Measurements from ENCODE around the gene SIPA1L3. TPM values are rescaled to one million over a fixed set of nuclear protein-coding genes. Genes with fewer than 3 reads are reported as not detected.
A peak's percentile ranks its signal among the peaks of the same experiment; 100 is the strongest.

The SIPA1L3 gene
- total and polyA plus RNA-seq, 2 experiments from 2014 or later: 13.7 to 23.3 TPM

DNA sequence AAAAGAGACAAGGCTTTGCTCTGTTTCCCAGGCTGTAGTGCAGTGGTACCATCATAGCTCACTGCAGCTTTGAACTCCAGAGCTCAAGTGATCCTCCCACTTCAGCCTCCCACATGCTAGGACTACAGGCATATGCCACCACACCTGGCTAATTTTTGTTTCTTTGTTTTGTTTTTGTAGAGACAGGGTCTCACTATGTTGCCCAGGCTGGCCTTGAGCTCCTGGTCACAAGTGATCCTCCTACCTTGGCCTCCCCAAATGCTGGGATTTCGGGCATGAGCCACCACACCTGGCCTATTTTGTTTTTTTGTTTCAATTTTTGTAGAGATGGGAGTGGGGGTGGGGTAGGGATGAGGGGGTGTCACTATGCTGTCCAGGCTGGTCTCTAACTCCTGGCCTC lies 7.6 kb upstream of the SIPA1L3 start:
- Histone ChIP-seq H3K27me3 (no peaks in the 10 kb centered on the region), H3K4me3 (no peak overlapping the region), H3K9me2 (replicated peaks; ENCODE audit: insufficient read depth) (no peaks in the 10 kb centered on the region), H4K20me1 (ENCODE audit: insufficient read depth, poor library complexity, severe bottlenecking) (no peaks in the 10 kb centered on the region), H3K36me3 (replicated peaks; ENCODE audit: insufficient read depth, low read depth) (no peaks in the 10 kb centered on the region), H3K79me2 (no peaks in the 10 kb centered on the region), H3K9me3 (ENCODE audit: low read depth) (no peaks in the 10 kb centered on the region), H3K27ac (no peak overlapping the region), H3K4me2 (no peak overlapping the region), H2AFZ (no peak overlapping the region), H3K4me1 (ENCODE audit: insufficient read depth) (no peaks in the 10 kb centered on the region)
- 89% methylated on average over 1 of the region's 1 CpG for WGBS (ENCODE audit: low lambda C conversion rate, missing lambda C conversion rate)
- TF ChIP-seq EZH2phosphoT487 (IDR thresholded peaks at IDR 0.05; ENCODE audit: low read depth, severe bottlenecking, unreplicated experiment) (no peak), EZH2 (IDR thresholded peaks at IDR 0.05; ENCODE audit: borderline replicate concordance) (no peak)
- TF ChIP-seq, protein P1, sequence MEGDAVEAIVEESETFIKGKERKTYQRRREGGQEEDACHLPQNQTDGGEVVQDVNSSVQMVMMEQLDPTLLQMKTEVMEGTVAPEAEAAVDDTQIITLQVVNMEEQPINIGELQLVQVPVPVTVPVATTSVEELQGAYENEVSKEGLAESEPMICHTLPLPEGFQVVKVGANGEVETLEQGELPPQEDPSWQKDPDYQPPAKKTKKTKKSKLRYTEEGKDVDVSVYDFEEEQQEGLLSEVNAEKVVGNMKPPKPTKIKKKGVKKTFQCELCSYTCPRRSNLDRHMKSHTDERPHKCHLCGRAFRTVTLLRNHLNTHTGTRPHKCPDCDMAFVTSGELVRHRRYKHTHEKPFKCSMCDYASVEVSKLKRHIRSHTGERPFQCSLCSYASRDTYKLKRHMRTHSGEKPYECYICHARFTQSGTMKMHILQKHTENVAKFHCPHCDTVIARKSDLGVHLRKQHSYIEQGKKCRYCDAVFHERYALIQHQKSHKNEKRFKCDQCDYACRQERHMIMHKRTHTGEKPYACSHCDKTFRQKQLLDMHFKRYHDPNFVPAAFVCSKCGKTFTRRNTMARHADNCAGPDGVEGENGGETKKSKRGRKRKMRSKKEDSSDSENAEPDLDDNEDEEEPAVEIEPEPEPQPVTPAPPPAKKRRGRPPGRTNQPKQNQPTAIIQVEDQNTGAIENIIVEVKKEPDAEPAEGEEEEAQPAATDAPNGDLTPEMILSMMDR (IDR thresholded peaks at IDR 0.05; ENCODE audit: poor library complexity): no peak
- DNase-seq (ENCODE audit: low spot score): no peak

DNA sequence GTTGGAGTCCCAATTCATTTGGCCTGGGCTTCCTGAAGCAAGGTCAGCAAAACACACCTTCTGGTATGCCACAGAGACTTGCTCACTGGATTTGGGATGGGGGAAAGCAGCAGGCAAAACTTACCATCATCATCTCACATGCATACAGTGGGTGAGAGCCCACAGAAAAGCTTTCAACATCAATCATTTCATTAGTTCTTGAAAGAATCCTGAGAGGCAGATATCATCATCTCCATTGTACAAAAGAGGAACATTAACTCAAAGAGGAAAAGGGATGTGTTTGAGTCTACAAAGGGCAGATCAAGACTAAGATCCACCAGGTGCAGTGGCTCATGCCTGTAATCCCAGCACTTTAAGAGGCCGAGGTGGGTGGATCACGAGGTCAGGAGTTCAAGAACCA lies 7.0 kb upstream of the SIPA1L3 start:
- no peaks in the 10 kb centered on the region for H3K9me3 ChIP-seq (ENCODE audit: low read depth)
- no peak for DNase-seq (ENCODE audit: low spot score)
- H3K9me2 ChIP-seq (replicated peaks; ENCODE audit: insufficient read depth): no peaks in the 10 kb centered on the region
- no peaks in the 10 kb centered on the region for H4K20me1 ChIP-seq (ENCODE audit: insufficient read depth, poor library complexity, severe bottlenecking)
- no peaks in the 10 kb centered on the region for H3K4me1 ChIP-seq (ENCODE audit: insufficient read depth)
- no peaks in the 10 kb centered on the region for H3K79me2 ChIP-seq
- H3K27ac ChIP-seq: no peak overlapping the region
- H3K27me3 ChIP-seq: no peaks in the 10 kb centered on the region
- H3K36me3 ChIP-seq (replicated peaks; ENCODE audit: insufficient read depth, low read depth): no peaks in the 10 kb centered on the region
- WGBS (ENCODE audit: low lambda C conversion rate, missing lambda C conversion rate): 67% methylated on average over 2 of the region's 2 CpGs
- no peak overlapping the region for H3K4me3 ChIP-seq
- TF ChIP-seq EZH2phosphoT487 (IDR thresholded peaks at IDR 0.05; ENCODE audit: low read depth, severe bottlenecking, unreplicated experiment) (no peak), EZH2 (IDR thresholded peaks at IDR 0.05; ENCODE audit: borderline replicate concordance) (no peak)
- TF ChIP-seq, protein P1 (IDR thresholded peaks at IDR 0.05; ENCODE audit: poor library complexity): no peak
- H3K4me2 ChIP-seq: no peak overlapping the region
- no peak overlapping the region for H2AFZ ChIP-seq

DNA sequence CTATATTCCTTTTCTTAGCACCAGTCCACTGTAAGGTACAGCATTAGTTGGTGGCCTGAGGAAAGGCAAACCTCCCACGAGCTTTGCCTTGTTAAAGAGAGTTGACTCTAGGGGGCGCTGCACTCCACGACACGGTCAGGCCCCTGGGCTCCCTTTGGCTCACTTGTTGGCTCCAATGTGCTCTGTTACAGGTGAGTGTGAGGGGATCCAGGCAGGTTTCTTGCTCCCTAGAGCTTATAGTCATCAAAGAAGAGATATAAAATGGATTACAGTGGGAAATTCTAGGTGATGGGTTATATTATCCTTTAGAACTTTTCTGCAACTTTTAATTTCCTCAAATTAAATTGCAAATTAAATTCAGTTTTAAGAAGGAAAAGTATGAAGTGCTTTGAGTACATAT lies 4.3 kb upstream of the SIPA1L3 start:
- H3K27ac ChIP-seq: no peak overlapping the region
- H3K79me2 ChIP-seq: peaks cover 3% of the 10 kb centered on the region
- H3K9me3 ChIP-seq (ENCODE audit: low read depth): no peaks in the 10 kb centered on the region
- no peaks in the 10 kb centered on the region for H3K9me2 ChIP-seq (replicated peaks; ENCODE audit: insufficient read depth)
- WGBS (ENCODE audit: low lambda C conversion rate, missing lambda C conversion rate): 3% methylated on average over 4 of the region's 4 CpGs
- TF ChIP-seq, protein P1 (IDR thresholded peaks at IDR 0.05; ENCODE audit: poor library complexity): peak; percentile 82
- no peak for TF ChIP-seq EZH2 (IDR thresholded peaks at IDR 0.05; ENCODE audit: borderline replicate concordance)
- H2AFZ ChIP-seq: no peak overlapping the region
- H3K4me3 ChIP-seq: no peak overlapping the region
- H4K20me1 ChIP-seq (ENCODE audit: insufficient read depth, poor library complexity, severe bottlenecking): no peaks in the 10 kb centered on the region
- H3K4me1 ChIP-seq (ENCODE audit: insufficient read depth): no peaks in the 10 kb centered on the region
- no peaks in the 10 kb centered on the region for H3K27me3 ChIP-seq
- no peaks in the 10 kb centered on the region for H3K36me3 ChIP-seq (replicated peaks; ENCODE audit: insufficient read depth, low read depth)
- H3K4me2 ChIP-seq: no peak overlapping the region
- DNase-seq (ENCODE audit: low spot score): peak; percentile 93

DNA sequence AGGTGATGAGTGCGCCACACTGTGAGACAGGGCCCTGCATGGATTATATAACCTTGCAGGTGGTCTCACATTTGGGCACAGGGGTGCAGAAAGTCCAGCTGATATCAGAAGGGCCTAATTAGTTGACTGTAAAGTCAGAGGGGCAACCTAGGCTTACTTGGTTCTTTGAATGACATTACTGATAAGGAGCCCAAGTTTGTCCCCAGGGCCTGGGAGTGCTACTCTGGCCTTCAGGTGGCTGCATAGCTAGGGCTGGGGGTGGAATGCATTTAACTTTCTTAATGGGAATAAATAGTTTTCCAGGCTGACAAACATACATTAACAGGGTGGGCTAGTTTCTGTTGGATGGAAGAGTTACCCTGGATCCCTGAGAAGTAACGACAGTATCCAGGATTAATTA lies 3.9 kb upstream of the SIPA1L3 start:
- H3K9me2 ChIP-seq (replicated peaks; ENCODE audit: insufficient read depth): no peaks in the 10 kb centered on the region
- no peaks in the 10 kb centered on the region for H4K20me1 ChIP-seq (ENCODE audit: insufficient read depth, poor library complexity, severe bottlenecking)
- H3K36me3 ChIP-seq (replicated peaks; ENCODE audit: insufficient read depth, low read depth): no peaks in the 10 kb centered on the region
- H3K4me1 ChIP-seq (ENCODE audit: insufficient read depth): no peaks in the 10 kb centered on the region
- TF ChIP-seq, protein P1 (IDR thresholded peaks at IDR 0.05; ENCODE audit: poor library complexity): no peak
- TF ChIP-seq EZH2 (IDR thresholded peaks at IDR 0.05; ENCODE audit: borderline replicate concordance): no peak
- TF ChIP-seq EZH2phosphoT487 (IDR thresholded peaks at IDR 0.05; ENCODE audit: low read depth, severe bottlenecking, unreplicated experiment): no peak
- peaks cover 7% of the 10 kb centered on the region for H3K79me2 ChIP-seq
- 75% methylated on average over 2 of the region's 2 CpGs for WGBS (ENCODE audit: low lambda C conversion rate, missing lambda C conversion rate)
- DNase-seq (ENCODE audit: low spot score): no peak
- no peak overlapping the region for H3K4me2 ChIP-seq
- no peak overlapping the region for H3K4me3 ChIP-seq
- no peak overlapping the region for H2AFZ ChIP-seq
- no peaks in the 10 kb centered on the region for H3K9me3 ChIP-seq (ENCODE audit: low read depth)
- no peaks in the 10 kb centered on the region for H3K27me3 ChIP-seq
- H3K27ac ChIP-seq: no peak overlapping the region
